ENCODE results near the gene PCNX3.
"Not testable (repeated sequence)": the region's sequence is repeated elsewhere in the genome, so short reads cannot be mapped to it uniquely, and the experiment has no call there.

Gene PCNX3

GRCh38 chr11:65621460-65621859 is 5.9 kb downstream of the PCNX3 start:
- DNase-seq = no peak

- DNase-seq = no peak
These were observed 6.4 kb downstream of the PCNX3 start for GRCh38 chr11:65622011-65622410.

GRCh38 chr11:65623177-65623576 is 7.6 kb downstream of the PCNX3 start:
- DNase-seq = no peak

DNA sequence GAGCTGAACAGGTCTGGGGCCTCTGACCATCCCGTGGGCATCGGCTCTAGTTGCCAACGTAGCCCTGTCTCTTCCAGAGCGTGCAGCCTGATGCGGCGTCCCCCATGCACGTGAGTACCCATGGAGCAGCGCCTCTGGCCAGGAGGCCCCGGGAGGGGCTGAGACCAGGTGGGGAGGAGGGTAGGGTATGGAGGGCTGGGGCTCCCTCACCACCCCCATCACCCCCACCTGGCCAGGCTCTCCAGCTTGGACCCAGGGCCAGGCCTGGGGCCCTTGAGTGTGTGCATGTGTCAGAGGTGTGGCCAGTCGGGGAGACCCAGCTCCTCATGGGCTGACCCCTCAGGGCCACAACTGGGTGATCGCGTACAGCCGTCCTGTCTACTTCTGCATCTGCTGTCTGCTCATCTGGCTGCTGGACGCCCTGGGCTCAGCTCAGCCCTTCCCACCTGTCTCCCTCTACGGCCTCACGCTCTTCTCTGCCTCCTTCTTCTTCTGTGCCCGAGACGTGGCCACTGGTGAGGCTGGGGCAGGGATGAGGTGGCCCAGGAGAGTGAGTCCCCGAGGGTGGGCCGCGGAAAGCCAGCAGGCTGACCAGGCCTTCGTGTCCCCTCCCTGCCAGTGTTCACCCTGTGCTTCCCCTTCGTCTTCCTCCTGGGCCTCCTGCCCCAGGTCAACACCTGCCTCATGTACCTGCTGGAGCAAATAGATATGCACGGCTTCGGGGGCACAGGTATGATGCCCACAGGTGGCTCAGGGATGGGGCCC is 8.5 kb downstream of the PCNX3 start:
- no peak for DNase-seq

DNA sequence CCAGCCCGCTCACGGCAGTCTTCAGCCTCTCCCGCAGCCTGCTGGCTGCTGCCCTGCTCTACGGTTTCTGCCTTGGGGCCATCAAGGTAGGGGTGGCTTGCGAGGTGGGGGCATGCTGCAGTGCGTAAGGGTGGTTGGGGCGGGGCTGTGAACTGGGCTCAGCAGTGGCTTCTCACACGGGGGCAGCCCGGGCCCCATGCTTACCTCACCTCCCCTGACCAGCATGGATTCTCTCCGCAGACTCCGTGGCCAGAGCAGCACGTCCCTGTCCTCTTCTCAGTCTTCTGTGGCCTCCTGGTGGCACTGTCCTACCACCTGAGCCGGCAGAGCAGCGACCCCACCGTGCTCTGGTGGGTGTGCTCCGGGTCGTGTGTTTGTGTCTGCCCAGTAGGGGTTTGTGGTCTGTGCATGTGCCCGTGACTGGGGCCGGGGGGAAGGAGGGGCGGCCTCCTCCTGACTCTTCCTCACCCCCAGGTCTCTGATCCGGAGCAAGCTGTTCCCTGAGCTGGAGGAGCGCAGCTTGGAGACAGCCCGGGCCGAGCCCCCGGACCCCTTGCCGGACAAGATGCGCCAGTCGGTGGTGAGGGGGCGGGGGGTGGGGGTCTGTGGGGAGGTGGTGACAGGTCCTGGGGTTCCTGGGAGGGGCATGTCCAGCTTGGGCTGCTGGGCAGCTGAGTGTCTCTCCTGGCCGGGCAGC is 9.5 kb downstream of the PCNX3 start:
- no peak for DNase-seq

GRCh38 chr11:65625628-65626342 is 10.2 kb downstream of the PCNX3 start:
- DNase-seq = no peak

GRCh38 chr11:65627202-65627601 is 11.6 kb downstream of the PCNX3 start:
- DNase-seq = no peak

DNA sequence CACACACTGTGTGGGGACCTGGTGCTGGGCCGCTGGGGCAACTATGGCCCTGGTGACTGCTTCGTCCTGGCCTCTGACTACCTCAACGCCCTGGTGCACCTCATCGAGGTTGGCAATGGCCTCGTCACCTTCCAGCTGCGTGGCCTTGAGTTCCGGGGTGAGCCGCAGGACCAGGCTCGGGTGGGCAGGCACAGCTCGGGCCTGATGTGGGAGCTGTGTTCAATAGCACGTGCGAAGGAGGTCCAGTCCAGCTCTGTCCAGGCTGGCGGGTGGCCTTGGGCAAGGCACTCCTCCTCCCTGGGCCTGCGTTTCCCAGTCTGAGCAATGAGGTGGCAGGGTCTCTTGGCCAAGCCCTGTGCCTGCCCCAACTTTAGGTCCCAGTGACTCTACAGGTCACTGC is 14.0 kb downstream of the PCNX3 start:
- no peak for DNase-seq

DNA sequence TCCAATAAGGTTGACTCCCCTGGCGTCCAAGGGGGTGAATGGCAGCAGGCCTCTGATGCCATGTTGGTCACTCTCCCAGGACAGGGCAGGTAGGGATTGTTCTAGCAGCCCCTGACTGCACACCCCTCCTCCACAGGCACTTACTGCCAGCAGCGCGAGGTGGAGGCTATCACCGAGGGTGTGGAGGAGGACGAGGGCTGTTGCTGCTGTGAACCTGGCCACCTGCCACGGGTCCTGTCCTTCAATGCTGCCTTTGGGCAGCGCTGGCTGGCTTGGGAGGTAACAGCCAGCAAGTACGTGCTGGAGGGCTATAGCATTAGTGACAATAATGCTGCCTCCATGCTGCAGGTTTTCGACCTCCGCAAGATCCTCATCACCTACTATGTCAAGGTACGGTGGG is 14.6 kb downstream of the PCNX3 start:
- DNase-seq = no peak

GRCh38 chr11:65633390-65634108 is 18.0 kb downstream of the PCNX3 start:
- no peak for DNase-seq

DNA sequence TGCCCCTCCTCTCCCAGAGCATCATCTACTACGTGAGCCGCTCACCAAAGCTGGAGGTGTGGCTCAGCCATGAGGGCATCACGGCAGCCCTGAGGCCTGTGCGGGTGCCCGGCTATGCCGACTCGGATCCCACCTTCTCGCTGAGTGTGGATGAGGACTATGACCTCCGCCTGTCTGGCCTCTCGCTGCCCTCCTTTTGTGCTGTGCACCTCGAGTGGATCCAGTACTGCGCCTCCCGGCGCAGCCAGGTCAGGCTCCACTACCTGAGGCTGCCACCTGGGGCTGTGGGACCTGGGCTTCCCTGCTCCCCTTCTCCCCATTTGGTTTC is 18.5 kb downstream of the PCNX3 start:
- no peak for DNase-seq

DNA sequence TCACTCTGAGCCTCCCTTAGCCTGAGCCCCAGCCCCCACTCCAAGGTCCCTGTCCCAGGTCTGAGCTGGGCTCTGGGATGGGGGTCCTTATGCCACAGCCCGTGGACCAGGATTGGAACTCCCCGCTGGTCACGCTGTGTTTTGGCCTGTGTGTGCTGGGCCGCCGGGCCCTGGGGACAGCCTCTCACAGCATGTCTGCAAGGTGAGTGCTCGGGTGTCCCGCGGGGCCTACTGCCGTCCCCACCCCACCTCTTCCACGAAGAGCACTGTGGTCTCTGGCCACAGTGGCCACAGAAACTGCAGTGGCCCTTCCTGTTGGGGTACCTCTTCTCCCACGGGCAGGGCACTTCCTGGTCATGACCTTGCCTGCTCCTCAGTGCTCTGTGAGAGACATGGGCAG is 18.9 kb downstream of the PCNX3 start:
- DNase-seq = no peak

- DNase-seq = no peak
These were observed 19.5 kb downstream of the PCNX3 start for GRCh38 chr11:65634905-65635731.

DNA sequence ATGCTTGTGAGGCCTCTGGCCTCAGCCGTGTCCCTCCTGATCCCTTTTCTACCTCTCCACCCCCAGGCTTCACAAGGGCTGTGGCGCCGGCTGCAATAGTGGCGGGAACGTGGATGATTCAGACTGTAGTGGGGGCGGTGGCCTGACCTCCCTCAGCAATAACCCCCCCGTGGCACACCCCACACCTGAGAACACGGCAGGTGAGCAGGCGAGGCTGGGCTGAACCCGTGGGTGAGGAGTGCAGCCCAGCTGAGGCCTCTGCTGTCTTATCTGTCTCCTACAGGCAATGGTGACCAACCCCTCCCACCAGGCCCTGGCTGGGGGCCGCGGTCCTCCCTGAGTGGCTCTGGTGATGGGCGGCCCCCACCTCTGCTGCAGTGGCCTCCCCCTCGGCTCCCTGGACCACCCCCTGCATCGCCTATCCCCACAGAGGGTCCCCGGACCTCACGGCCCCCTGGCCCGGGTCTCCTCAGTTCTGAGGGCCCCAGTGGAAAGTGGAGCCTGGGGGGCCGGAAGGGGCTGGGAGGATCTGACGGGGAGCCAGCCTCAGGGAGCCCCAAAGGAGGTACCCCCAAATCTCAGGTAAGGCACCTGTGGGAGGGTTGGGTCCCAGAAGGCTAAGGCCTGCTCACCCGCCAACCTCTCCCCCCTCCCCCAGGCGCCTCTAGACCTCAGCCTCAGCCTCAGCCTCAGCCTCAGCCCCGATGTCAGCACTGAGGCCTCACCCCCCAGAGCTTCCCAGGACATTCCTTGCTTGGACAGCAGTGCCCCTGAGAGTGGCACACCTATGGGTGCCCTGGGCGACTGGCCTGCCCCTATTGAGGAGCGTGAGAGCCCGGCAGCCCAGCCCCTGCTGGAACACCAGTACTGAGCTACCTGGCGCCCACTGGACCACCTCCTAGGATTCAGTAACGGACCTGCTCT is 20.8 kb downstream of the PCNX3 start:
- DNase-seq = no peak

- no peak for DNase-seq
These were observed 21.5 kb downstream of the PCNX3 start for GRCh38 chr11:65637032-65637557.

DNA sequence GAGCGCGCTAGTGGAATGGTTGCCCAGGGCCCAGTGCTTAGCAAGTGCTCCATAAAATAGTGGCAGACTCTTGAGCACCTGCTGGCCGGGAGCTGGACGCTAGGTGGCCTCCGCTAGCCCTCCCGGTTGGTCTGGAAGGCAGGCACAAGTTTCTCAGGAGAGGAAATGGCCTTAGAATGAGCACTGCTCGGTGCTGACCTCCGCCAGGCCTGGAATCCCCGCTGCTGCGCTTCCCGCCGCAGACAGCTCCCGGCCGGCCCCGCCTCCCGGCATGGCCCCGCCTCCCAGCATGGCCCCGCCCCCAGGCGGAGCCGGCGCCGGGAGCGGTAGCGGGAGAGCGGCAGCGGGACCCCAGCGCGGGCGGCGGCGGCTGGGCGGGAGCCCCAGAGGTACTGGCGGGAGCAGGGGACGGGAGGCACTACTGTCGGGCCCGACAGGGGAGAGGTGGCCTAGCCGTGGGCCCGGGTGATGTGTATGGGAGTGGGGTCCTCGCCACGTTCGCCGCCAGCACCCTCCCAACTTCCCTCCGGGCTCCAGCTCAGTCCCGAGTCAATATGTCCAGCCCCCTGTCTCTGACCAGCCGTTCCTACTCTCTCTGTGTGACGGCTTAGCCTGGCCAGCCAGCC is 22.3 kb downstream of the PCNX3 start, which contains the start of gene SIPA1:
Gene SIPA1, plus strand, starts transcription at position 308 of the 626 bp plus-strand sequence. CDS start 2,821 bp downstream, outside the sequence.
- DNase-seq = peak; percentile 95

DNA sequence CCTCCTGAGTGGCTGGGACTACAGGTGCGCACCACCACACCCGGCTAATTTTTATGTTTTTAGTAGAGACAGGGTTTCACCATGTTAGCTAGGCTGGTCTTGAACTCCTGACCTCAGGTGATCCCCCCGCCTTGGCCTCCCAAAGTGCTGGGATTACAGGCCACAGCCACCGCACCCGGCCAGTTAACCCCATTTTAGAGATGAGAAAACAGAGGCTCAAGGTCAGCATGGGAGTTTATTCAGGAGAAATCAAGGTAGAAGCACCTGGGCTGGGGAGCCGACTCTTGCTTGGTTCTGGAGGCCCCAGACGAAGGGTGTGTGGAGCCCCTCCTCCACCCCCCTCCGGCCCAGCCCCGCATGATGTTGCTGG is 23.6 kb downstream of the PCNX3 start:
- DNase-seq = not testable (repeated sequence)

DNA sequence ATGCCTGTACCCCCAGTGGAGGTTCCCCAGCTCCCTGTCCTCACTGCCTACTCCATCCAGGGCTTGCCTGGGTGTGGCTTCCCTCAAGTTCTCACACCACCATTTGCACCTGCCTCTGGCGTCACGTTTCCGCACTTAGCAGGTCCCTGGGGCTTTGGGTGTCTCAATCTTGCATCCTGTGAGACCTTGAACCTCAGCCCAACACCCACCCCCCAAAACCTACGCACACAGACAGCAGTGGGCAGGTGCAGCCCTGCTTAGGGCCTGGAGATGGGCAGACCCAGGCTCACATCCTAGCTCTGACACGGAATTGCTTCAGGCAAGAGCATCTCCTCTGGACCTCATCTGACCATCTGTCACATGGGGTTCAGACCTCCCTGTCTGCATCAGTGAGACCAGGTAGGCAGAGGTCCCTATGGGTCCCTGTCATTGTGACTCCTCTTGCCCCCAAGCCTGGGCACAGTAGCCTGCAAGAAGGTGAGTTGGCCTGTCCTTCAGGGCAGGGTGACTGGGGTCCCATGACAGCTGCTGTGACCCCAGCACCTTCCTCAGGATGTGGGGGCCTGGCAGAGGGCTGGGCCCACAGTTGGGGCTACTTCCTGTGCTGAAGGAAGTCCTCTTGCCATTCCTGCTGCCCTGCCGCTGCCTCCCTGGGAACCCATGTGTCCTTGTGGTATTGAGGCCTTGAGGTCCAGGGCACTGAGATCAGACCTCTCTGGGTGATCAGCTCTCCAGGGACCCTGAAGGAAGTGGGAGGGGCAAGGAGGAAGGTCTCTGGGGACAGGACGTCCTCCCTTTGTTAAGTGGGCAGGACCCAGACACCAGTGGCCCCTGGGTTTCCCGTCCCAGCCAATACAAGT is 24.3 kb downstream of the PCNX3 start:
- no peak for DNase-seq

DNA sequence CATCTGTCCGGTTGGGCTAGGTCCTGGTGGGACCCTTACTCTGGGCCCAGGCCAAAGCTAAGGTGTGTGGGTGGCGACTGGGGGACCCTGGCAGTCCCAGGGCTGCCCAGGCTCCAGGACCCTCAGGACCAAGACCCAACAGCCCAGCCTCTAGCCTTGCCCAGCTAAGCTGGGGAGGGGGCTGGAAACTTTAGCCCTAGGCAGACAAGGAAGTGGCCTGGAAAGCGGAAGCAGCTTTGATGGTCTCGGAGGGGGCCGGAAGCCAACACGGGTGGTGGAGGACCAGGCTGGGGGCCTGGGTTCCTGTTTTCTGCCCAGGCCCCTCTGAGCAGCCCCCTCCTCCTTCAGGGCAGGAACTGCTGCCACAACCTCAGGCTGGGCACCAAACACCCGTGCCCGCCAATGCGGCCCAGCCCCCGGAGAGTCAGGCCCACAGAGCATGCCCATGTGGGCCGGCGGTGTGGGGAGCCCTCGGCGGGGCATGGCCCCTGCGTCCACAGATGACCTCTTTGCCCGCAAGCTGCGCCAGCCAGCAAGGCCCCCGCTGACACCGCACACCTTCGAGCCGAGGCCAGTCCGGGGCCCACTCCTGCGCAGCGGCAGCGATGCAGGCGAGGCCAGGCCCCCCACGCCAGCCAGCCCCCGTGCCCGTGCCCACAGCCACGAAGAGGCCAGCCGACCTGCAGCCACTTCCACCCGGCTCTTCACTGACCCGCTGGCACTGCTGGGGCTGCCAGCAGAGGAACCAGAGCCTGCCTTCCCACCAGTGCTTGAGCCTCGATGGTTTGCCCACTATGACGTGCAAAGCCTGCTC is 25.1 kb downstream of the PCNX3 start:
- DNase-seq = no peak
